GM23248 (cell line): ENCODE results near the gene RAB28. TPM values are rescaled to one million over a fixed set of nuclear protein-coding genes. Genes with fewer than 3 reads are reported as not detected.

Experiments
- DNase-seq: peaks from one replicate; pipeline ENCODE4 v3.0.0-alpha.2; 2015
- H2AFZ ChIP-seq: fragments of 200-600 bp; sonication (generic); 2 replicates; pipeline ENCODE4 v1.6.1; 2016; ENCODE audit warnings: antibody characterized with exemption
- H3F3A ChIP-seq: fragments of 200-600 bp; sonication (generic); 2 replicates; pipeline ENCODE4 v1.6.1; 2016; ENCODE audit warnings: mild to moderate bottlenecking, antibody characterized with exemption, mixed run types; ENCODE audit not compliant: insufficient read depth
- H3K27ac ChIP-seq: fragments of 200-600 bp; sonication (generic); 2 replicates; pipeline ENCODE4 v1.5.1; 2016; ENCODE audit warnings: mild to moderate bottlenecking
- H3K27me3 ChIP-seq: fragments of 200-600 bp; sonication (generic); replicated peaks from 2 replicates; pipeline ENCODE4 v1.6.1; 2016; ENCODE audit warnings: mild to moderate bottlenecking; ENCODE audit not compliant: insufficient read depth
- H3K36me3 ChIP-seq: fragments of 200-600 bp; sonication (generic); 2 replicates; pipeline ENCODE4 v1.6.1; 2016; ENCODE audit warnings: low read depth, mild to moderate bottlenecking
- H3K4me1 ChIP-seq: fragments of 200-600 bp; sonication (generic); 2 replicates; pipeline ENCODE4 v1.6.1; 2016; ENCODE audit warnings: mild to moderate bottlenecking; ENCODE audit not compliant: insufficient read depth
- H3K4me2 ChIP-seq: fragments of 200-600 bp; sonication (generic); one replicate; pipeline ENCODE4 v1.6.1; 2016; ENCODE audit warnings: mild to moderate bottlenecking; ENCODE audit not compliant: unreplicated experiment
- H3K4me3 ChIP-seq: fragments of 200-600 bp; sonication (generic); 2 replicates; pipeline ENCODE4 v1.5.1; 2016; ENCODE audit warnings: mild to moderate bottlenecking
- H3K79me2 ChIP-seq: fragments of 200-600 bp; sonication (generic); 2 replicates; pipeline ENCODE4 v1.6.1; 2016; ENCODE audit warnings: mild to moderate bottlenecking; ENCODE audit not compliant: insufficient read depth
- H3K9ac ChIP-seq: fragments of 200-600 bp; sonication (generic); 2 replicates; pipeline ENCODE4 v1.6.1; 2016; ENCODE audit warnings: mild to moderate bottlenecking
- H3K9me2 ChIP-seq: fragments of 200-600 bp; sonication (generic); 2 replicates; pipeline ENCODE4 v1.6.1; 2016; ENCODE audit warnings: mixed run types, mild to moderate bottlenecking, moderate library complexity; ENCODE audit not compliant: insufficient read depth
- H3K9me3 ChIP-seq: fragments of 200-600 bp; sonication (generic); one replicate; pipeline ENCODE4 v1.6.1; 2017; ENCODE audit warnings: low read depth
- H4K20me1 ChIP-seq: fragments of 200-600 bp; sonication (generic); 2 replicates; pipeline ENCODE4 v1.6.0; 2016; ENCODE audit not compliant: insufficient read depth
- EZH2 ChIP-seq: fragments of 200-600 bp; sonication (generic); IDR thresholded peaks from 2 replicates; pipeline ENCODE4 v1.6.1; 2018; ENCODE audit warnings: antibody characterized with exemption, mild to moderate bottlenecking; ENCODE audit not compliant: insufficient read depth, poor library complexity, severe bottlenecking
- EZH2phosphoT487 ChIP-seq: fragments of 200-600 bp; sonication (generic); IDR thresholded peaks from 2 replicates; pipeline ENCODE4 v1.6.1; 2018; ENCODE audit warnings: antibody characterized with exemption, moderate library complexity, mild to moderate bottlenecking, low read depth; ENCODE audit not compliant: insufficient read depth
- WGBS, 2 experiments: methylation state at CpG; one replicate each; pipeline ENCODE4 v1.1.6; 2015 to 2017; ENCODE audit warnings: low lambda C conversion rate in 2 of 2, low coverage in 1 of 2; ENCODE audit errors: missing lambda C conversion rate in 2 of 2; 5-methylcytosine and 5-hydroxymethylcytosine counted together
- in situ Hi-C: fragments of 300-500 bp; cut with MboI; formaldehyde crosslinking; loops from 2 replicates; pipeline ENCODE4 v1.15.0; 2020
- polyA plus RNA-seq: library from polyadenylated mRNA; unstranded; fragments of >200 nt; fragmentation: Nextera tagmentation; extraction: Ambion mirVana; gene quantifications from 2 replicates; pipeline ENCODE4 v1.2.1, GENCODE V29; 2016
- total RNA-seq: library from RNA; depleted of rRNA; stranded (reverse); fragments of >200 nt; shearing (Covaris generic); gene quantifications from 2 replicates; pipeline ENCODE4 v1.2.3, GENCODE V29; 2014

RAB28 gene
- total and polyA plus RNA-seq, 2 experiments from 2014 or later: 18.9 to 26.5 TPM

DNA sequence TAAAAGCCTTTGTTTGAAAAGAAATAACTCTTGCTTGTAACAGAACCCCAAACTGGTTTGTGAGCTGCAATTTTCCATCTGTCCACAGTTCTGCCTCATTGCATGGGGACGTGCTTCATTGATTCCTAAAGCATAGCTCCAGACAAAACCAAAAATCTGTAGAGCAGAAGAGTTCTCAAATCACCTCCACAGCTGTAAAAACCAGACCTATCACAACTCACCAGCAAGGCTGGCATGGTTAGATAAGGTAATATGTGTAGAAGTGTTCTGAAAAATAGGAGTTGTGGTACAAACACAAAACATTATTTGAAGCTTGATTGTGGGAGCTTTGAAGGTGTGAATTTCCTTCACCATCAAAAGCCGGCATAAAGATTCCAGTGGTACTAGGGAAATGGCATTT is 12.5 kb upstream of the RAB28 start:
- H3K27me3 ChIP-seq: peaks cover 33% of the 10 kb centered on the region
- no peak overlapping the region for H3K9ac ChIP-seq
- no peaks in the 10 kb centered on the region for H3K79me2 ChIP-seq
- H2AFZ ChIP-seq: no peak overlapping the region
- H3K9me2 ChIP-seq: no peaks in the 10 kb centered on the region
- no peaks in the 10 kb centered on the region for H3K9me3 ChIP-seq
- no peak for DNase-seq
- no peaks in the 10 kb centered on the region for H3K4me1 ChIP-seq
- no peaks in the 10 kb centered on the region for H3K36me3 ChIP-seq
- no peak overlapping the region for H3K27ac ChIP-seq
- 5 to 6% methylated on average over 2 of the region's 2 CpGs for WGBS, 2 experiments
- TF ChIP-seq EZH2phosphoT487 (no peak), EZH2 (no peak)
- no peak overlapping the region for H3K4me2 ChIP-seq
- H3K4me3 ChIP-seq: no peak overlapping the region
- H3F3A ChIP-seq: no peaks in the 10 kb centered on the region
- no peaks in the 10 kb centered on the region for H4K20me1 ChIP-seq
- in situ Hi-C loops: no loop called here

GRCh38 chr4:13495753-13496152 is 11.6 kb upstream of the RAB28 start:
- H3K79me2 ChIP-seq: no peaks in the 10 kb centered on the region
- H3K9ac ChIP-seq: no peak overlapping the region
- no peaks in the 10 kb centered on the region for H3K9me2 ChIP-seq
- H3F3A ChIP-seq: no peaks in the 10 kb centered on the region
- H4K20me1 ChIP-seq: no peaks in the 10 kb centered on the region
- in situ Hi-C loops: no loop called here
- H3K36me3 ChIP-seq: no peaks in the 10 kb centered on the region
- no peak for DNase-seq
- H3K27ac ChIP-seq: no peak overlapping the region
- H3K27me3 ChIP-seq: peaks cover 33% of the 10 kb centered on the region
- H3K4me3 ChIP-seq: no peak overlapping the region
- WGBS, 2 experiments: 16 to 30% methylated on average over 1 of the region's 1 CpG
- H3K9me3 ChIP-seq: no peaks in the 10 kb centered on the region
- TF ChIP-seq EZH2 (no peak), EZH2phosphoT487 (no peak)
- H3K4me2 ChIP-seq: no peak overlapping the region
- no peak overlapping the region for H2AFZ ChIP-seq
- H3K4me1 ChIP-seq: no peaks in the 10 kb centered on the region

DNA sequence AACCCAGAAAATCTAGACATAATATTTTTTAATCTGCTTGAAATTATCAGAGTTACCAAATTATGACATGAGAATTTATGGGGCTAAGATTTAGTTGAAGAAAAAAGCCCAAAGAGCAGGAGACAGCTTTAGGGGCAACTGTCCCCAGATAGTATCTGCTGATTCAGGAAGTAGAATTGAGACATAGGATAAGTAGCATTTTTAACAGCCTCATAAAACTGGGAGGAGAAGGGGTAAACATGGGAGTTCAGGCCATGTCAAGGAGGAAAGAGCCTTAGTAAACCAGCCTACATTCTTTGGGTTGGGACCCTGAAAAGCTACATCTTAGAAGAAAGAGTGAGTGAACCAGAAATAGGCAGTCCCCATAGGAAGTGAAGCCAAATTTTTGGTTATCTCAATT is 9.7 kb upstream of the RAB28 start:
- Histone ChIP-seq H3K27me3 (peaks cover 23% of the 10 kb centered on the region), H3K9me2 (no peaks in the 10 kb centered on the region), H4K20me1 (no peaks in the 10 kb centered on the region), H3K36me3 (no peaks in the 10 kb centered on the region), H3K9ac (no peak overlapping the region), H3F3A (no peaks in the 10 kb centered on the region), H2AFZ (no peak overlapping the region), H3K9me3 (no peaks in the 10 kb centered on the region), H3K4me2 (no peak overlapping the region), H3K4me3 (no peak overlapping the region), H3K27ac (no peak overlapping the region), H3K4me1 (no peaks in the 10 kb centered on the region), H3K79me2 (no peaks in the 10 kb centered on the region)
- in situ Hi-C loops: no loop called here
- DNase-seq: no peak
- no peak for TF ChIP-seq EZH2
- no peak for TF ChIP-seq EZH2phosphoT487

GRCh38 chr4:13492747-13493146 is 8.6 kb upstream of the RAB28 start:
- 53 to 65% methylated on average over 3 of the region's 3 CpGs for WGBS, 2 experiments
- no peaks in the 10 kb centered on the region for H3K9me3 ChIP-seq
- no peaks in the 10 kb centered on the region for H3F3A ChIP-seq
- H3K27ac ChIP-seq: no peak overlapping the region
- H3K9ac ChIP-seq: no peak overlapping the region
- no peak overlapping the region for H2AFZ ChIP-seq
- H3K4me2 ChIP-seq: no peak overlapping the region
- peaks cover 12% of the 10 kb centered on the region for H3K27me3 ChIP-seq
- H3K4me3 ChIP-seq: no peak overlapping the region
- no peaks in the 10 kb centered on the region for H3K79me2 ChIP-seq
- H3K9me2 ChIP-seq: no peaks in the 10 kb centered on the region
- no peak for DNase-seq
- no peaks in the 10 kb centered on the region for H3K36me3 ChIP-seq
- no peaks in the 10 kb centered on the region for H3K4me1 ChIP-seq
- no peak for TF ChIP-seq EZH2
- TF ChIP-seq EZH2phosphoT487: no peak
- in situ Hi-C loops: no loop called here
- H4K20me1 ChIP-seq: no peaks in the 10 kb centered on the region

GRCh38 chr4:13484749-13485221 is 645 bp upstream of the RAB28 start:
- in situ Hi-C loops: no loop called here
- H3K36me3 ChIP-seq: no peaks in the 10 kb centered on the region
- peak overlapping the region; percentile 94 for H3K27ac ChIP-seq
- peak overlapping the region; percentile 86 for H3K4me3 ChIP-seq
- H3K4me2 ChIP-seq: peak overlapping the region; percentile 80
- no peaks in the 10 kb centered on the region for H3K9me2 ChIP-seq
- TF ChIP-seq EZH2 (no peak), EZH2phosphoT487 (no peak)
- peak overlapping the region; percentile 92 for H2AFZ ChIP-seq
- H3K9me3 ChIP-seq: no peaks in the 10 kb centered on the region
- peak; percentile 50 for DNase-seq
- peak overlapping the region; percentile 89 for H3K9ac ChIP-seq
- H3K79me2 ChIP-seq: peaks cover 38% of the 10 kb centered on the region
- H3K27me3 ChIP-seq: no peaks in the 10 kb centered on the region
- 7 to 12% methylated on average over 23 of the region's 23 CpGs for WGBS, 2 experiments
- peaks cover 20% of the 10 kb centered on the region for H3K4me1 ChIP-seq
- H4K20me1 ChIP-seq: no peaks in the 10 kb centered on the region
- peaks cover 7% of the 10 kb centered on the region; the same call in 1 of the 2 replicates for H3F3A ChIP-seq
